Spleen (tissue), 11 donors: ENCODE results near the gene ENTPD2. TPM values are rescaled to one million over a fixed set of nuclear protein-coding genes. Genes with fewer than 3 reads are reported as not detected.

ENCODE experiments used
- DNase-seq: peaks from one replicate; pipeline ENCODE4 v3.0.0-alpha.2; 2020
- H3K27ac ChIP-seq, 8 donors: fragments of 200-600 bp; sonication (generic) in 7 of 8; 1 replicate in 4 of 8; 2 replicates in 4 of 8; pipeline versions ENCODE4 v1.5.0 to v1.8.0; 2016 to 2021; ENCODE audit warnings: inconsistent platforms in 4 of 8, mild to moderate bottlenecking in 4 of 8, moderate library complexity in 1 of 8
- H3K27me3 ChIP-seq, 7 donors: fragments of 200-600 bp; sonication (generic) in 6 of 7; replicated peaks in 1 of 7; 1 replicate in 4 of 7; 2 replicates in 3 of 7; pipeline versions ENCODE4 v1.5.0 to v1.8.0; 2016 to 2021; ENCODE audit warnings: inconsistent platforms in 3 of 7, mild to moderate bottlenecking in 1 of 7
- H3K36me3 ChIP-seq, 6 donors: fragments of 200-600 bp; sonication (generic) in 5 of 6; 1 replicate in 4 of 6; 2 replicates in 2 of 6; pipeline versions ENCODE4 v1.5.0 to v1.8.0; 2016 to 2021; ENCODE audit warnings: inconsistent platforms in 2 of 6
- H3K4me1 ChIP-seq, 6 donors: fragments of 200-600 bp; sonication (generic) in 5 of 6; 1 replicate in 3 of 6; 2 replicates in 3 of 6; pipeline versions ENCODE4 v1.5.0 to v1.8.0; 2016 to 2021; ENCODE audit warnings: inconsistent platforms in 3 of 6
- H3K4me3 ChIP-seq, 8 donors: fragments of 200-600 bp; sonication (generic) in 7 of 8; 1 replicate in 4 of 8; 2 replicates in 4 of 8; pipeline versions ENCODE4 v1.5.0 to v1.8.0; 2016 to 2021; ENCODE audit warnings: inconsistent platforms in 4 of 8, mild to moderate bottlenecking in 4 of 8, moderate library complexity in 2 of 8
- H3K9me3 ChIP-seq, 8 donors: fragments of 200-600 bp; sonication (generic) in 7 of 8; 1 replicate in 4 of 8; 2 replicates in 4 of 8; pipeline versions ENCODE4 v1.5.0 to v1.8.0; 2016 to 2021; ENCODE audit warnings: inconsistent platforms in 4 of 8
- CTCF ChIP-seq, 11 experiments: fragments of 200-600 bp in 7 of 11; fragments of 450-650 bp in 4 of 11; sonication (generic) in 4 of 11; IDR thresholded peaks in 8 of 11; conservative IDR thresholded peaks in 3 of 11; 1 replicate in 7 of 11; 2 replicates in 4 of 11; pipeline versions ENCODE4 v1.4.0 to v1.8.0; 2016 to 2021; ENCODE audit warnings: antibody characterized with exemption in 11 of 11, inconsistent platforms in 4 of 11, mild to moderate bottlenecking in 1 of 11
- POLR2A ChIP-seq, 3 donors: fragments of 450-650 bp; IDR thresholded peaks; one replicate each; pipeline ENCODE4 v1.5.1; 2017; ENCODE audit warnings: antibody characterized with exemption in 3 of 3, mild to moderate bottlenecking in 1 of 3
- POLR2AphosphoS5 ChIP-seq, 3 donors: sonication (generic); formaldehyde crosslinking; IDR thresholded peaks; one replicate each; pipeline ENCODE4 v1.5.1; 2017; ENCODE audit warnings: antibody characterized with exemption in 3 of 3
- WGBS, 5 donors: extraction: QIAGEN DNeasy Blood & Tissue Kit in 3 of 5; methylation state at CpG; one replicate each; pipeline versions ENCODE4 v1.1.5 to v1.1.7; 2013 to 2018; 5-methylcytosine and 5-hydroxymethylcytosine counted together
- intact Hi-C: fragments of 100-400 bp; cut with DNase I; formaldehyde crosslinking; loops from one replicate; pipeline ENCODE4 v1.15.0; 2023; ENCODE audit warnings: low total_unique reads
- polyA plus RNA-seq, 3 donors: library from polyadenylated mRNA; stranded (reverse); fragments of 200-250 nt; gene quantifications; one replicate each; pipeline ENCODE4 v1.2.1, GENCODE V29; 2013
- total RNA-seq, 7 donors: library from RNA; depleted of rRNA in 3 of 7; stranded (reverse); fragments of >200 nt in 3 of 7; fragmentation: NEBNext Ultra II Directional in 4 of 7; extraction: Animal tissue kit (Norgen Biotek cat#: 25700) in 4 of 7; gene quantifications; one replicate each; pipeline versions ENCODE4 v1.1.0 to v1.2.1, GENCODE V29; 2016 to 2021
- donor health status: healthy with polysubstance abuse.
- donor health status: DM: no; HTN: no; CAD: no; lungs with moderate emphysema.
- donor health status: DM: no; HTN: no; CAD: no.
- donor health status: Bipolar disorder and iron deficiency.
- donor health status: healthy.
- donor health status: DM: no; HTN: no; CAD: no.
- donor health status: DM: yes; HTN: yes; CAD: no.

The ENTPD2 gene
- total and polyA plus RNA-seq, 10 donors: 0.11 to 0.58 (median 0.36) TPM; not detected in 6

- Histone ChIP-seq H3K27ac (peak overlapping the region in 6 of 8 donors; percentile 37 to 83 (median 80)), H3K4me3 (peak overlapping the region in 7 of 8 donors; percentile 50 to 77 (median 52)), H3K9me3 (no peaks in the 10 kb centered on the region), H3K27me3 (peaks cover 5 to 96% (median 58%) of the 10 kb centered on the region in 7 donors), H3K4me1 (peaks cover 25 to 76% (median 54%) of the 10 kb centered on the region in 6 donors), H3K36me3 (peaks cover 0 to 18% (median 6%) of the 10 kb centered on the region in 6 donors)
- intact Hi-C loops: no loop called here
- WGBS, 5 donors: 49 to 74% (median 64%) methylated on average over 5 to 12 of the region's 12 CpGs
- DNase-seq: no peak
- no peak for TF ChIP-seq CTCF (IDR thresholded peaks at IDR 0.05 in 8 of 11, conservative IDR thresholded peaks at IDR 0.05 in 3 of 11)
- TF ChIP-seq POLR2AphosphoS5 (IDR thresholded peaks at IDR 0.05): no peak
- no peak for TF ChIP-seq POLR2A (IDR thresholded peaks at IDR 0.05)
These were observed 9.8 kb downstream of the ENTPD2 start for GRCh38 chr9:137044037-137044436.

- WGBS, 5 donors: 54 to 92% (median 70%) methylated on average over 15 to 36 of the region's 36 CpGs
- Histone ChIP-seq H3K4me1 (peaks cover 25 to 72% (median 52%) of the 10 kb centered on the region in 6 donors), H3K36me3 (peaks cover 0 to 28% (median 9%) of the 10 kb centered on the region in 6 donors), H3K4me3 (peak overlapping the region in 7 of 8 donors; percentile 23 to 77 (median 51)), H3K27ac (peak overlapping the region in 5 of 8 donors; percentile 78 to 83 (median 81)), H3K9me3 (no peaks in the 10 kb centered on the region), H3K27me3 (peaks cover 4 to 88% (median 48%) of the 10 kb centered on the region in 7 donors)
- intact Hi-C loops: no loop called here
- TF ChIP-seq CTCF (IDR thresholded peaks at IDR 0.05 in 8 of 11, conservative IDR thresholded peaks at IDR 0.05 in 3 of 11) (no peak), POLR2AphosphoS5 (IDR thresholded peaks at IDR 0.05) (peak in 2 of 3 donors; percentile 58 to 64), POLR2A (IDR thresholded peaks at IDR 0.05) (no peak)
- no peak for DNase-seq
These were observed 10.8 kb downstream of the ENTPD2 start for GRCh38 chr9:137042751-137043727.

GRCh38 chr9:137041124-137041523 lies 12.7 kb downstream of the ENTPD2 start:
- TF ChIP-seq POLR2A (IDR thresholded peaks at IDR 0.05) (no peak), POLR2AphosphoS5 (IDR thresholded peaks at IDR 0.05) (peak; percentile 26 to 73 (median 41))
- H3K36me3 ChIP-seq: peaks cover 0 to 42% (median 10%) of the 10 kb centered on the region in 6 donors
- WGBS, 5 donors: 30 to 61% (median 38%) methylated on average over 9 to 16 of the region's 16 CpGs
- no peaks in the 10 kb centered on the region for H3K9me3 ChIP-seq
- H3K4me3 ChIP-seq: peak overlapping the region in 7 of 8 donors; percentile 3 to 58 (median 23)
- peaks cover 0 to 69% (median 29%) of the 10 kb centered on the region in 7 donors for H3K27me3 ChIP-seq
- peak; percentile 84 for DNase-seq
- peaks cover 23 to 71% (median 46%) of the 10 kb centered on the region in 6 donors for H3K4me1 ChIP-seq
- H3K27ac ChIP-seq: peak overlapping the region; percentile 26 to 83 (median 79)
- intact Hi-C loops: no loop called here

- WGBS, 5 donors: 65 to 86% (median 79%) methylated on average over 15 to 23 of the region's 23 CpGs
- TF ChIP-seq CTCF (IDR thresholded peaks at IDR 0.05 in 8 of 11, conservative IDR thresholded peaks at IDR 0.05 in 3 of 11) (no peak), POLR2AphosphoS5 (IDR thresholded peaks at IDR 0.05) (peak in 1 of 3 donors; percentile 50)
- Histone ChIP-seq H3K27me3 (peaks cover 0 to 63% (median 24%) of the 10 kb centered on the region in 7 donors), H3K36me3 (peaks cover 0 to 42% (median 10%) of the 10 kb centered on the region in 6 donors), H3K4me3 (peak overlapping the region in 7 of 8 donors; percentile 3 to 58 (median 23)), H3K4me1 (peaks cover 21 to 72% (median 45%) of the 10 kb centered on the region in 6 donors), H3K27ac (peak overlapping the region in 7 of 8 donors; percentile 26 to 83 (median 78)), H3K9me3 (no peaks in the 10 kb centered on the region)
- intact Hi-C loops: no loop called here
- DNase-seq: no peak
These were observed 13.3 kb downstream of the ENTPD2 start for GRCh38 chr9:137040568-137040967.
